ENCODE results near the gene ZFAND3. TPM values are rescaled to one million over a fixed set of nuclear protein-coding genes. Genes with fewer than 3 reads are reported as not detected.

ZFAND3 gene
- total and polyA plus RNA-seq, 10 of the 15 experiments (the other 5 are each of a cell fraction or from before 2014, with no cell fraction given) = 0.90 to 34.4 (median 16.3) TPM

GRCh38 chr6:38035478-38035877, 216.0 kb downstream of the ZFAND3 start:
- ChIA-PET POLR2A (no interaction called here), RAD21 (ENCODE audit: unreplicated experiment) (interaction anchor here (1.1 to 3.8 kb wide), 3 partner anchors 244 to 653 kb away, joined by 3 to 31 read pairs (median 3); no protein-coding TSS in a partner anchor), SMC1A (ENCODE audit: uncharacterized antibody, unreplicated experiment) (interaction anchor here (1.0 to 4.6 kb wide), 9 partner anchors 9 to 641 kb away, joined by 3 to 60 read pairs (median 6); no protein-coding TSS in a partner anchor), CTCF (interaction anchor here (0.6 to 3.9 kb wide), 8 partner anchors 11 to 603 kb away, joined by 3 to 63 read pairs (median 20); no protein-coding TSS in a partner anchor)
- TF ChIP-seq NR2F1 (conservative IDR thresholded peaks at IDR 0.05) (no peak), ZZZ3 (IDR thresholded peaks at IDR 0.05; ENCODE audit: control insufficient read depth, insufficient read length, low read depth) (no peak), ZSCAN29 (IDR thresholded peaks at IDR 0.05) (no peak), BACH1 (IDR thresholded peaks at IDR 0.05; ENCODE audit: borderline replicate concordance) (no peak), RUNX3 (IDR thresholded peaks at IDR 0.05; ENCODE audit: low read length) (no peak), ZNF592 (IDR thresholded peaks at IDR 0.05) (no peak), NFYA (IDR thresholded peaks at IDR 0.05; ENCODE audit: borderline replicate concordance, low read depth, low read length) (no peak), NFIC (IDR thresholded peaks at IDR 0.05; ENCODE audit: low read depth, low read length) (no peak), ZNF207 (IDR thresholded peaks at IDR 0.05; ENCODE audit: borderline replicate concordance) (no peak), IRF4 (IDR thresholded peaks at IDR 0.05; ENCODE audit: low read depth, low read length) (no peak), ESRRA (IDR thresholded peaks at IDR 0.05; ENCODE audit: low read length) (no peak), JUNB (IDR thresholded peaks at IDR 0.05) (no peak)
- no peak for FAIRE-seq
- no peaks in the 10 kb centered on the region for H4K20me1 ChIP-seq (ENCODE audit: control insufficient read depth, insufficient read depth)
- in situ Hi-C loops (cut with MboI) (no loop called here), intact Hi-C loops (cut with micrococcal nuclease; ENCODE audit: unreplicated experiment) (loop anchor here (2.0 to 10.0 kb wide), 2 partner anchors 459 to 639 kb away; no protein-coding TSS in a partner anchor)
- BruUV-seq (replicated peaks) = no TSS peak
- peaks cover 15% of the 10 kb centered on the region for H3K79me2 ChIP-seq (ENCODE audit: control insufficient read depth, insufficient read depth, low read length)
- no peak overlapping the region for H3K27ac ChIP-seq (ENCODE audit: control insufficient read depth, insufficient read depth)
- H3K9ac ChIP-seq (ENCODE audit: control insufficient read depth, insufficient read depth, low read length) = no peak overlapping the region
- H3K4me3 ChIP-seq = no peak overlapping the region
- WGBS (ENCODE audit: insufficient coverage, insufficient replicate concordance, low lambda C conversion rate, missing lambda C conversion rate) = 100% methylated on average over 1 of the region's 1 CpG
- H2AFZ ChIP-seq (ENCODE audit: control insufficient read depth, low read depth, low read length) = no peak overlapping the region
- no peaks in the 10 kb centered on the region for H3K36me3 ChIP-seq (ENCODE audit: control insufficient read depth in 2 of 2, insufficient read depth in 2 of 2, low read length in 1 of 2)
- DNase-seq (ENCODE audit: low read depth, low spot score) = no peak
- H3K27me3 ChIP-seq (replicated peaks in 1 of 2; ENCODE audit: control insufficient read depth in 2 of 2, insufficient read depth in 2 of 2, low read length in 1 of 2) = no peaks in the 10 kb centered on the region
- ATAC-seq = no peak
- H3K9me3 ChIP-seq (replicated peaks; ENCODE audit: control insufficient read depth, insufficient read depth, low read length) = no peaks in the 10 kb centered on the region; the same call in 2 of the 3 replicates
- H3K4me2 ChIP-seq (ENCODE audit: control insufficient read depth, insufficient read depth) = no peak overlapping the region
- H3K4me1 ChIP-seq (ENCODE audit: control insufficient read depth, insufficient read depth, low read length) = peaks cover 12% of the 10 kb centered on the region; the same call in 1 of the 2 replicates
